ENCODE measurements around the gene CPEB1. TPM values are rescaled to one million over a fixed set of nuclear protein-coding genes. Genes with fewer than 3 reads are reported as not detected.
A peak's percentile ranks its signal among the peaks of the same experiment; 100 is the strongest.

CPEB1 gene
- total and polyA plus RNA-seq, 2 of the 13 experiments (the other 11 are each of a cell fraction or from before 2014, with no cell fraction given): 0.03 to 0.07 TPM

- no peak for TF ChIP-seq REST (IDR thresholded peaks at IDR 0.05; ENCODE audit: borderline replicate concordance in 1 of 2, low read depth in 1 of 2, low read length in 2 of 2)
- TF ChIP-seq, protein P1, sequence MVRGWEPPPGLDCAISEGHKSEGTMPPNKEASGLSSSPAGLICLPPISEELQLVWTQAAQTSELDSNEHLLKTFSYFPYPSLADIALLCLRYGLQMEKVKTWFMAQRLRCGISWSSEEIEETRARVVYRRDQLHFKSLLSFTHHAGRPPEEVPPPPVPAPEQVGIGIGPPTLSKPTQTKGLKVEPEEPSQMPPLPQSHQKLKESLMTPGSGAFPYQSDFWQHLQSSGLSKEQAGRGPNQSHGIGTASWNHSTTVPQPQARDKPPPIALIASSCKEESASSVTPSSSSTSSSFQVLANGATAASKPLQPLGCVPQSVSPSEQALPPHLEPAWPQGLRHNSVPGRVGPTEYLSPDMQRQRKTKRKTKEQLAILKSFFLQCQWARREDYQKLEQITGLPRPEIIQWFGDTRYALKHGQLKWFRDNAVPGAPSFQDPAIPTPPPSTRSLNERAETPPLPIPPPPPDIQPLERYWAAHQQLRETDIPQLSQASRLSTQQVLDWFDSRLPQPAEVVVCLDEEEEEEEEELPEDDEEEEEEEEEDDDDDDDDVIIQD (CRISPR knock-in tag; IDR thresholded peaks at IDR 0.05; ENCODE audit: low read depth): no peak
These were observed 74.9 kb downstream of the CPEB1 start (continued) for GRCh38 chr15:82572311-82572710.

GRCh38 chr15:82571722-82572222 lies 75.4 kb downstream of the CPEB1 start:
- Histone ChIP-seq H3K4me3 (replicated peaks in 1 of 3; ENCODE audit: insufficient read depth in 1 of 3, low read depth in 2 of 3, low read length in 3 of 3) (peak overlapping the region in 1 of 3 experiments; percentile 23; a peak in 2 of 6 replicates), H3K27ac (ENCODE audit: extremely low read length, insufficient read depth, low read length) (no peak overlapping the region), H3K36me3 (replicated peaks in 1 of 2; ENCODE audit: control insufficient read depth in 1 of 2, insufficient read depth in 2 of 2, low read length in 2 of 2) (no peaks in the 10 kb centered on the region), H3K4me1 (ENCODE audit: insufficient read depth, low read length) (peaks cover 6% of the 10 kb centered on the region), H3K9ac (ENCODE audit: insufficient read depth, low read depth, low read length) (no peak overlapping the region), H3K79me2 (ENCODE audit: insufficient read depth, low read length) (no peaks in the 10 kb centered on the region), H4K20me1 (ENCODE audit: insufficient read depth, low read length) (no peaks in the 10 kb centered on the region), H3K9me3 (ENCODE audit: low read length) (no peaks in the 10 kb centered on the region), H3K4me2 (ENCODE audit: low read depth, low read length) (peak overlapping the region; percentile 53; the same call in 1 of the 2 replicates), H3K27me3 (ENCODE audit: control insufficient read depth in 1 of 2, insufficient read depth in 2 of 2, low read length in 2 of 2) (peaks cover 1 to 31% of the 10 kb centered on the region in 2 experiments; a peak in 3 of 5 replicates), H2AFZ (ENCODE audit: low read length) (no peak overlapping the region)
- in situ Hi-C loops (cut with HindIII; ENCODE audit: extremely low pct_ligation_motif_present, low pct_unique_long_range_greater_than_20kb): no loop called here
- TF ChIP-seq NCOR1 (IDR thresholded peaks at IDR 0.05; ENCODE audit: borderline replicate concordance, low read length) (no peak), ZNF530 (CRISPR knock-in tag; IDR thresholded peaks at IDR 0.05; ENCODE audit: low read depth) (no peak), LCORL (IDR thresholded peaks at IDR 0.05) (no peak), LCORL (CRISPR knock-in tag; IDR thresholded peaks at IDR 0.05) (no peak), ZMYM4 (CRISPR knock-in tag; IDR thresholded peaks at IDR 0.05) (no peak)
- ATAC-seq (peak; percentile 64), DNase-seq (ENCODE audit: low spot score) (no peak), FAIRE-seq (no peak)
- 1% methylated on average over 12 of the region's 17 CpGs for WGBS (ENCODE audit: low lambda C conversion rate)
- BruUV-seq (replicated peaks): no TSS peak
- POLR2A ChIA-PET: interaction anchor here (1.2 kb wide), 1 partner anchor 31 kb away, joined by 3 read pairs; the partner anchor contains the start of gene RPS17
- CTCF ChIA-PET (ENCODE audit: low intra/inter-chr PET ratio, low total read pairs): no interaction called here
- intact Hi-C loops (cut with micrococcal nuclease; ENCODE audit: unreplicated experiment): no loop called here

Measured in HepG2 (cell line).